Loucy (cell line): ENCODE results near the gene EMILIN3.

Experiments used
- H2AFZ ChIP-seq: fragments of 200-600 bp; sonication (generic); 2 replicates; pipeline ENCODE4 v1.6.0; 2016; ENCODE audit warnings: antibody characterized with exemption, mild to moderate bottlenecking, low read length, moderate library complexity
- H3F3A ChIP-seq: fragments of 200-600 bp; 2 replicates; pipeline ENCODE4 v1.6.0; 2016; ENCODE audit warnings: antibody characterized with exemption, low read depth, mild to moderate bottlenecking
- H3K27me3 ChIP-seq: fragments of 200-600 bp; sonication (generic); 2 replicates; pipeline ENCODE4 v1.6.1; 2014; ENCODE audit warnings: low read length, mild to moderate bottlenecking; ENCODE audit not compliant: insufficient read depth, poor library complexity, severe bottlenecking
- H3K36me3 ChIP-seq: fragments of 200-600 bp; sonication (generic); 2 replicates; pipeline ENCODE4 v1.6.1; 2016; ENCODE audit warnings: low read length; ENCODE audit not compliant: insufficient read depth
- H3K4me1 ChIP-seq: fragments of 200-600 bp; sonication (generic); 2 replicates; pipeline ENCODE4 v1.5.1; 2014; ENCODE audit warnings: low read length, mild to moderate bottlenecking; ENCODE audit not compliant: insufficient read depth, poor library complexity, severe bottlenecking
- H3K4me2 ChIP-seq: fragments of 200-600 bp; sonication (generic); 2 replicates; pipeline ENCODE4 v1.6.0; 2014; ENCODE audit warnings: antibody characterized with exemption, low read length, low read depth, mild to moderate bottlenecking; ENCODE audit not compliant: poor library complexity, severe bottlenecking
- H3K4me3 ChIP-seq: fragments of 200-600 bp; sonication (generic); 2 replicates; pipeline ENCODE4 v1.5.1; 2014; ENCODE audit warnings: low read length, mild to moderate bottlenecking, mixed read lengths; ENCODE audit not compliant: poor library complexity, severe bottlenecking
- H3K79me2 ChIP-seq: fragments of 200-600 bp; sonication (generic); 2 replicates; pipeline ENCODE4 v1.6.1; 2014; ENCODE audit warnings: low read length; ENCODE audit not compliant: insufficient read depth
- H3K9ac ChIP-seq: fragments of 200-600 bp; sonication (generic); 2 replicates; pipeline ENCODE4 v1.6.0; 2014; ENCODE audit warnings: mild to moderate bottlenecking, low read depth, low read length, moderate library complexity; ENCODE audit not compliant: poor library complexity, severe bottlenecking
- H3K9me2 ChIP-seq: fragments of 200-600 bp; sonication (generic); replicated peaks from 2 replicates; pipeline ENCODE4 v1.6.1; 2016; ENCODE audit warnings: low read depth, low read length, mixed read lengths
- H3K9me3 ChIP-seq: fragments of 200-600 bp; sonication (generic); 2 replicates; pipeline ENCODE4 v1.6.1; 2014; ENCODE audit warnings: mild to moderate bottlenecking, antibody characterized with exemption, low read length, low read depth; ENCODE audit not compliant: insufficient read depth
- H4K20me1 ChIP-seq: fragments of 200-600 bp; sonication (generic); 2 replicates; pipeline ENCODE4 v1.6.0; 2014; ENCODE audit warnings: antibody characterized with exemption, low read length, mild to moderate bottlenecking; ENCODE audit not compliant: insufficient read depth, poor library complexity, severe bottlenecking
- EZH2phosphoT487 ChIP-seq: fragments of 200-600 bp; IDR thresholded peaks from 2 replicates; pipeline ENCODE4 v1.6.1; 2018; ENCODE audit warnings: antibody characterized with exemption, mild to moderate bottlenecking, moderate library complexity, borderline replicate concordance
- TF ChIP-seq, protein P1 (sequence below): fragments of 200-600 bp; sonication (generic); conservative IDR thresholded peaks from 2 replicates; pipeline ENCODE4 v1.5.1; 2014; ENCODE audit warnings: mild to moderate bottlenecking, antibody characterized with exemption, low read length

The EMILIN3 gene

GRCh38 chr20:41391587-41392001, 25.0 kb upstream of the EMILIN3 start:
- Histone ChIP-seq H2AFZ (no peak overlapping the region), H3K79me2 (no peaks in the 10 kb centered on the region), H3K36me3 (no peaks in the 10 kb centered on the region), H3K4me3 (no peak overlapping the region), H3K9me3 (no peaks in the 10 kb centered on the region), H3F3A (no peaks in the 10 kb centered on the region), H3K4me1 (no peaks in the 10 kb centered on the region), H3K4me2 (no peak overlapping the region), H3K27me3 (no peaks in the 10 kb centered on the region), H3K9me2 (no peaks in the 10 kb centered on the region), H3K9ac (no peak overlapping the region), H4K20me1 (no peaks in the 10 kb centered on the region)
- TF ChIP-seq, protein P1, sequence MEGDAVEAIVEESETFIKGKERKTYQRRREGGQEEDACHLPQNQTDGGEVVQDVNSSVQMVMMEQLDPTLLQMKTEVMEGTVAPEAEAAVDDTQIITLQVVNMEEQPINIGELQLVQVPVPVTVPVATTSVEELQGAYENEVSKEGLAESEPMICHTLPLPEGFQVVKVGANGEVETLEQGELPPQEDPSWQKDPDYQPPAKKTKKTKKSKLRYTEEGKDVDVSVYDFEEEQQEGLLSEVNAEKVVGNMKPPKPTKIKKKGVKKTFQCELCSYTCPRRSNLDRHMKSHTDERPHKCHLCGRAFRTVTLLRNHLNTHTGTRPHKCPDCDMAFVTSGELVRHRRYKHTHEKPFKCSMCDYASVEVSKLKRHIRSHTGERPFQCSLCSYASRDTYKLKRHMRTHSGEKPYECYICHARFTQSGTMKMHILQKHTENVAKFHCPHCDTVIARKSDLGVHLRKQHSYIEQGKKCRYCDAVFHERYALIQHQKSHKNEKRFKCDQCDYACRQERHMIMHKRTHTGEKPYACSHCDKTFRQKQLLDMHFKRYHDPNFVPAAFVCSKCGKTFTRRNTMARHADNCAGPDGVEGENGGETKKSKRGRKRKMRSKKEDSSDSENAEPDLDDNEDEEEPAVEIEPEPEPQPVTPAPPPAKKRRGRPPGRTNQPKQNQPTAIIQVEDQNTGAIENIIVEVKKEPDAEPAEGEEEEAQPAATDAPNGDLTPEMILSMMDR, result no peak
- TF ChIP-seq EZH2phosphoT487, result no peak

GRCh38 chr20:41390889-41391288, 24.3 kb upstream of the EMILIN3 start:
- Histone ChIP-seq H3K9ac (no peak overlapping the region), H3K27me3 (no peaks in the 10 kb centered on the region), H4K20me1 (no peaks in the 10 kb centered on the region), H3K9me3 (no peaks in the 10 kb centered on the region), H3K4me1 (no peaks in the 10 kb centered on the region), H3K36me3 (no peaks in the 10 kb centered on the region), H3K4me2 (no peak overlapping the region), H3F3A (no peaks in the 10 kb centered on the region), H3K9me2 (no peaks in the 10 kb centered on the region), H3K79me2 (no peaks in the 10 kb centered on the region), H3K4me3 (no peak overlapping the region), H2AFZ (no peak overlapping the region)
- TF ChIP-seq, protein P1, result no peak
- TF ChIP-seq EZH2phosphoT487, result no peak

- no peaks in the 10 kb centered on the region for H3K79me2 ChIP-seq
- H3K9ac ChIP-seq, result no peak overlapping the region
- H2AFZ ChIP-seq, result no peak overlapping the region
- H3K4me1 ChIP-seq, result peaks cover 2% of the 10 kb centered on the region
- no peak for TF ChIP-seq EZH2phosphoT487
- TF ChIP-seq, protein P1, result no peak
- H3K4me2 ChIP-seq, result no peak overlapping the region
- no peaks in the 10 kb centered on the region for H3K9me2 ChIP-seq
- H3F3A ChIP-seq, result no peaks in the 10 kb centered on the region
- no peaks in the 10 kb centered on the region for H3K9me3 ChIP-seq
- no peaks in the 10 kb centered on the region for H3K27me3 ChIP-seq
- no peak overlapping the region for H3K4me3 ChIP-seq
- H4K20me1 ChIP-seq, result no peaks in the 10 kb centered on the region
- no peaks in the 10 kb centered on the region for H3K36me3 ChIP-seq
These were observed 20.8 kb upstream of the EMILIN3 start for GRCh38 chr20:41387444-41387851.
